Measurements from ENCODE around the gene ERBB2.
"Not testable (repeated sequence)": the region's sequence is repeated elsewhere in the genome, so short reads cannot be mapped to it uniquely, and the experiment has no call there.

ERBB2 gene

GRCh38 chr17:39725923-39726322, 26.1 kb downstream of the ERBB2 start:
- DNase-seq (ENCODE audit: low read depth): not testable (repeated sequence)

- DNase-seq (ENCODE audit: low read depth): no peak
Measured at GRCh38 chr17:39726617-39727016, 26.8 kb downstream of the ERBB2 start.

- no peak for DNase-seq (ENCODE audit: low read depth)
Measured at GRCh38 chr17:39727556-39727955, 27.7 kb downstream of the ERBB2 start.

- DNase-seq (ENCODE audit: low read depth): no peak
Measured at GRCh38 chr17:39729280-39729851, 29.5 kb downstream of the ERBB2 start.

- no peak for DNase-seq (ENCODE audit: low read depth)
Measured at GRCh38 chr17:39730095-39730921, 30.4 kb downstream of the ERBB2 start, which contains the start of gene MIEN1. Gene MIEN1, minus strand, starts transcription at chr17:39730532. Its CDS starts 37 bp downstream, at chr17:39730495.

- no peak for DNase-seq (ENCODE audit: low read depth)
Measured at GRCh38 chr17:39732586-39732985, 32.7 kb downstream of the ERBB2 start.

- DNase-seq (ENCODE audit: low read depth): no peak
Measured at GRCh38 chr17:39735882-39736281, 36.0 kb downstream of the ERBB2 start.

GRCh38 chr17:39736319-39737165, 36.7 kb downstream of the ERBB2 start:
- DNase-seq (ENCODE audit: low read depth): no peak

GRCh38 chr17:39737206-39737759, 37.4 kb downstream of the ERBB2 start:
- DNase-seq (ENCODE audit: low read depth): no peak

GRCh38 chr17:39737760-39738567, 38.1 kb downstream of the ERBB2 start, which contains the start of gene GRB7:
Gene GRB7, plus strand, starts transcription at chr17:39737938. Its CDS starts 4,364 bp downstream, at chr17:39742302.
- DNase-seq (ENCODE audit: low read depth): no peak

- no peak for DNase-seq (ENCODE audit: low read depth)
Measured at GRCh38 chr17:39738568-39738901, 38.7 kb downstream of the ERBB2 start.

GRCh38 chr17:39738983-39739884, 39.4 kb downstream of the ERBB2 start:
- DNase-seq (ENCODE audit: low read depth): no peak

GRCh38 chr17:39739885-39740356, 40.1 kb downstream of the ERBB2 start:
- no peak for DNase-seq (ENCODE audit: low read depth)

GRCh38 chr17:39740357-39741111, 40.7 kb downstream of the ERBB2 start:
- DNase-seq (ENCODE audit: low read depth): no peak

- no peak for DNase-seq (ENCODE audit: low read depth)
Measured at GRCh38 chr17:39742126-39742855, 42.4 kb downstream of the ERBB2 start.

GRCh38 chr17:39742856-39743436, 43.1 kb downstream of the ERBB2 start:
- no peak for DNase-seq (ENCODE audit: low read depth)

- DNase-seq (ENCODE audit: low read depth): no peak
Measured at GRCh38 chr17:39744075-39744835, 44.4 kb downstream of the ERBB2 start.

- DNase-seq (ENCODE audit: low read depth): no peak
Measured at GRCh38 chr17:39744836-39745215, 45.0 kb downstream of the ERBB2 start.
